Stimulated activated CD4-positive, alpha-beta T cell treated with anti-CD3 and anti-CD28 coated beads, Interleukin-15, amount 100 ng/mL, for 1 hour (primary cell): Measurements from ENCODE around the gene CTXN1.
"Not testable (repeated sequence)": the region's sequence is repeated elsewhere in the genome, so short reads cannot be mapped to it uniquely, and the experiment has no call there.

Source experiments
- DNase-seq, 2 donors: peaks; one replicate each; pipeline ENCODE4 v3.0.0-alpha.2; 2020; ENCODE audit warnings: low read depth in 1 of 2, low spot score in 1 of 2

CTXN1 gene

GRCh38 chr19:7926021-7926726, at the start of gene CTXN1:
Gene CTXN1, minus strand, starts transcription at chr19:7926135. Its CDS starts 597 bp downstream, at chr19:7925538.
- peak; percentile 71 to 83 for DNase-seq

- DNase-seq, result no peak
These were observed 49.1 kb upstream of the CTXN1 start for GRCh38 chr19:7975037-7975436.

- no peak for DNase-seq
These were observed 47.9 kb upstream of the CTXN1 start for GRCh38 chr19:7973883-7974282.

DNA sequence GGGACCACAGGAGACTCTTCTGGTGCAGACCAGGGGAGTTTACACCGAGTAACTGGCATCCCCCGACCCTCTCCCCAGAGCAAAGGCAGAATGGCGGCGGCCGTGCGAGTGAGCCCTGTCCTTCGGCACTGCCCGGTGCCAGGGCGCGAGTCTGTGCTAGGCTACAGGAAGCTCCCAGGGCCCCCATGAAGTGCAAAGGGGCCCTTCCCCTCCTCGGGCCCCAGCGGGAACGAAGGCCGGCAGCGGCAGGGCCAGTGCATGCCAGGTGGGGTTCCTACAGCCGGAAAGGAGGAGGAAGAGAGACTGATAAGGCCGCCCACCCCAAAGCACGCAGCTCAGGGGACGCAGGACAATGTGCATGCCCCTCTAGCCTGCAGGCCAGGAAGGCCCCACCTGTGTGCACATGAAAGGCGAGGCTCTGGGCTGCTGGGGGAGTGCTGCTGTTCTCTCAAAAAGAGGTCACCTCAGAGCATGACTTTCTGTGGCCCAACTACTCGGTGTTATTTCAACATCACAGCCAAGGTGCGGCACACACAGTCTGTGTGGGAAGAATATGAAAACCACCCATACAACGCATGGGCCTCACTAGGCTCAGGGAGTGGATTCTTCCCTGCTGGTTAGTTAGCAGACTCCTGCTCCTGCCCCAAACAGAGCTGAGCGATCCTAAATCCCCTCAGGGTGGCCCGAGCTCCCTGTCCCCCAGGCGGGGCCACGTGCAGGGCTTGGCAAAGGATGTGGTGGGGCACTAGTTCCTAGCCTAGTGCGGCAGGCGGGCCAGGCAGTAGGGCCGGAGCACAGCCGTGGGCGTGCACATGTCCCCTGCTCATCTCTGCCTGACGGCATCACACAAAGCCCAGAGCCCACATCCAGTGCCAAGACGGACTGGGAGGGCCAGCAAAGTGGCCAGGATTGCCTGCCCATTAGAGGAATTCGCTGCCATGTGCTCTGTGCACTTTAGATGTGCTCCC, 45.9 kb upstream of the CTXN1 start:
- no peak for DNase-seq

DNA sequence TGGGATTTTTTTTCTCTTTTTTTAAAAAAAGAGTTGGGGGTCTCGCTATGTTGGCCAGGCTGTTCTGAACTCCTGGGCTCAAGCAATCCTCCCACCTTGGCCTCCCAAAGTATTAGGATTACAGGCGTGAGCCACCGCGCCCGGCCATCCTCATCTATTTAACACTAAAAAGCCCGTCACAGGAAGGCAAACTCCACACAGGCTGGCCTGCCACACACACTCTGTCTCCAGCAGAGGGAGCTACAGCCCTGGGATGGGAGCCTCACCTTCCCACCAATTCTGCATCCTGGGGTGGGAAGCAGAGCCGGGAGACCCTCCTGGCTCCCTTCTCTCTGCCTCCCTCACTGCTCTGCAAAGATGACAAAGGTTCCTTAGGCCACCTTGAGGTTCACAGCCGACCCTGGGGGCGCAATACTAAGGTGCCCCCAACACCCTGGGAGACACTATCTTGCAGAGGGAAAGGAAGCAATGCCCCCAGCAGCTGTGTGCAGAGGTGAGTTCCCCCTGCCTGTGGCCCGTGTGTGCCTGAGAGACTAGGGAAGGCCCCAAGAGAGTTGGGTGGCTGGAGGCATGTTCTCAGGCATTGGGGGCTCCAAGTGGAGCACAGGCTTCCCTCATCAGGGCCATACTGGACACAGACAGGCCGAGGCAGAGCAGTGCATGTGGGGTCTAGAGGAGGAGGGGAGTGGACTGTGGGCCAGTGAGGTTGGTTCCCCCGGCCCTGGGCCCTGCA, 44.9 kb upstream of the CTXN1 start:
- no peak for DNase-seq

DNA sequence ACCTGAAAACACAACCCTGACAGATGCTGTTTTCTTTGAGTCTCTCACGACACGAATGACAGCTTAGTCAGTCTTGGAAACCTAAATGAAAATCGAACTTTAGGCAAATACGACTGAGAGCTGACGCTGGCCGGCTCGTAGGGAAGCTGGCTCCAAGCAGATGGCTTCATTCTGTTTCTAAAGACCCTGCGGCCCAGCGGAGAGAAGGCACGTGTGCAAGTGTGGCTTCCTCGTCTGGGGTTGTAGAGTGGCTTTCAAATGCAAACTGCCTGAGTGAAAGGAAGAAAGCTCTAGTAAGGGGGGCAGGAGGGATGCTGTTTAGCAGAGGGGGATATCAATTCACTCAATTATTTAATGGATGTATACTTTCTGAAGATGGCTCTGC, 43.6 kb upstream of the CTXN1 start:
- DNase-seq, result no peak

DNA sequence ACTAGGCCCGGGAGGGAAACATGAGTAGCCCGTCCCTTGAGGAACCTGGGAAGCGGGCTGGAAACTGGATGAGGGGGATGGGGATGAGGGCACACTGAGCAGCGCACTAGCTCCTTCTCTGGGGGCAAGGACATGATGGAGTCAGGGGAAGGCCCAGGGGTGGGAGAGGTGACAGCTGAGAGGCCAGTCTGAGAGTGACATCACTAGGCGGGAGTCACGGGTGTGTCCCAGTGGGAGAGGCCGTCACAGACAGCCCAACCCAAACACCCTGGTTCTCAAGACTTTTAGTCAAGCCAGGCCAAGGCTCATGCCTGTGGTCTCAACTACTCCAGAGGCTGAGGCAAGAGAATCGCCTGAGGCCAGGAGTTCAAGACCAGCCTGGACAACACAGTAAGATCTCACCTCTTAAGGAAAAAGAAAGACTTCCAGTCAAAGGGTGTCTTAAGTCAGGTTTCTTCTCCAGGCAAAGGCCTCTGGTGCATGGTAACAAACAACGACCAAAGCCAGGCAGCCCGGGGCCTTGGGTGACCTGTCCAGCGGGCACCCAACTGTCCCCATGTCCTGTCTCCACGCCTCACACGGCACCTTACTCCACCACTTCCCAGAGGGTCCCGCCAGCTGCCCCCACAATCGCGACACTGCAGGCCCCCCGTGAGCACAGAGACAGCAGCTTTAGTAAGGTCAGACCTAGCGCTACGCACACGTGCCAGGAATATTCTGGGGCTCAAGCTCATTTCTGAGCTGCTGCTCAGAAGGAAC, 43.0 kb upstream of the CTXN1 start:
- no peak for DNase-seq

DNA sequence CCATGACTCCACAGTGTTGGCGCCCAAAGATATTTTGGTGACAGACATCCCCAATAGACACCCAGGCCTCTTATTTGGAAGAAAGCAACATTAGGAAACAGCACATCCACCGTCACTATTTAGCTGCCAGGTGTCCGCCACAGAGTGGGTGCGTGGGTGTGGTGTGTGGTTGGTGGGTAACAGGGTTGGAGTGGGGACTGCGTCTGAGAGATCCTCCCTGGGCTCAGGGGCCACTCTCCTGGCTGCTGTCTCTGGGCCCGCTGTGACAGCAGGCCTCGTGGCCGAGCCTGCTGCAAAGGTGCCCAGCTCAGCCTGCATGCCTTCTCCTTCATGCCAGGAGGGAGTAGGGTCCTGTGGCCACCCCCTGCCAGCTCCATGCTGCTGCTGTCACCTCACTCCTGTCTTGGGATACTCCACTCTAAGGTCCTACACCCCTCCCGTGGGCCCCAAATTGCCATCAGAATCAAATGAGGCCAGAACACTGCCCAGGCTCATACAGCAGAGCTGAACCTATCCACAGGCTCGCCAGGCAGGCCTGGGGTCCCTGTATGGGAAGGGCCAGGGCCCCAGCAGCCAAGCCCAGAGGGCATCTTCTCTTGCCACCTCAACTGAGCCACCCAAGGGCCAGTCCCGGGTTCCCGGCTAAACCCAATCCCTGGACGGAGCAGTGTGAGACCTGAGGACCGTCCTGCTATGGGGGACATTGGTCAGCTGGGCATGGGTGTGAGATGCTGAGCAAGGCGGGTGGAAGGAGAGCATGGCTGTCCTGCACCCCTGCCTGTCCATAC, 42.3 kb upstream of the CTXN1 start:
- DNase-seq, result no peak

DNA sequence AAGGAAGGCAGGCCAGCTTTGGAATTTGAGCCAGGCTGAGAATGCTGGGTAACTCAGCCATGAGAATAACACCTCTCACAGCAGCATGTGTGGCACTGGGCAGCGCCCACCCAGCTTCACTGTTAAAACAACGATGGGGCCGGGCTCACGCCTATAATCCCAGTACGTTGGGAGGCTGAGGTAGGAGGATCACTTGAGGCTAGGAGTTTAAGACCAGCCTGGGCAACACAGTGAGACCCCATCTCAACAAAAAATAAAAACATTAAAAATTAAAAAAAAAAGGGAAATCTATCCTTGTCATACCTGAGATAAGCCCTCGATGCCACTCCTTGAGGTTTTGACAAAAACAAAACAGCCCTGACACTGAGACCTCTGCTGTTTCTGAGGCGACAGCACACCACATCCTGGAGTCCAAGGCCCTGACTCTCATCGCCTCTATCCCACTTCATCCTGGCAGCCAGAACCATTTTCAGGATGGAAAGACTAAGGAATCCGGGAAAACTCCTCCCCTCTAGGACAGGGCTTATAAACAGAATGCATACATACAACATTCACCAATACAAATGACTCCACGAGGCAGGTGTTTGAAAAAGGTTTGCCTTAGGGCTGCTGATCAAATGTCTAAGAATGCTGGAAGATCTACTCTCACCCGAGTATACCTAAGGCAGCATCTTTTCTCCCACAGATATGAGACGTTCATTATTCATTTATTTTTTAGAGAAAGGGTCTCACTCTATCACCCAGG, 40.2 kb upstream of the CTXN1 start:
- DNase-seq, result no peak

DNA sequence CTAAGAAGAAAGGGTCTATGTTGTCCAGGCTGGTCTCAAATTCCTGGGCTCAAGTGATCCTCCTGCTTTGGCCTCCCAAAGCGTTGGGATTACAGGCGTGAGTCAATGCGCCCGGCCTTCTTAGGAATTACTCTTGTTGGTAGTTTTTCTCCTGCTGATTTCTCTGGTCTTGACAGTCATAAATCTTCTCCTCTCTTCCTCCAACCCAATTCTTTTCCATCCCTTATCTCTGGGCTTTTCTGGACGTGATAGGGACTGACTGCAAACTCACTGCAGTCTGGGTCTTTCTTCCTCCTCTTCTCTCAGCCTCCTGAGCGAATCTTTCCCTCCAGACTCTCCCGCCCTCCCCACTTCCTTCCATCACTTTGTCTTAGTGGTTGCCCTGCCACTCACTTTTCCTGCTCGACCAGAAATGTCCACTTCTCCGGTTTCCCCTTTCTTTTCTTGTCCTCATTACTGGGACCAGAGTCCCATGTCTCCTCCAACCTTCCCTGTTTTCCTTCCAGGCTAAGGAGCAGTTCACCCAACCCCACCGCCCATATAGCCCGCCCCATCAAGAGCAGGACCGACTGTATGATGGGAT, 39.4 kb upstream of the CTXN1 start:
- DNase-seq, result no peak

DNA sequence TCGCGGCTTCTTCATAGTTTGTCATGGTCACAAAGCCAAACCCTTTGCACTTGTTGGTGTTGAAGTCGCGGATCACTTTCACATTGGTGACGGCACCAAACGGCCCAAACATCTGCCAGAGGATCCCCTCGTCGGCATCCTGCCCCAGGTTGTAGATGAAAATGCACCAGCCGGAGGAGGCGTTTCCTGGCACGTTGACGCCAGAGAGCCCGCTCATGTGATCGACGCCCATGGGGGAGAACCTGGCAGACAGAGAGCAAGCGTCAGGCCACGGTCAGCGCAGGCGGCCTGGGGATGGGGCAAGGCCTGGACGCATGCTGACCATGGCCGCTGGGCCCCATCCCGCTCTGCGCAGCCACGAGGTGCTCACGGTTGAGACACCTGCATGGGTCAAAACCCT, 37.6 kb upstream of the CTXN1 start:
- DNase-seq, result no peak

- no peak for DNase-seq
These were observed 36.8 kb upstream of the CTXN1 start for GRCh38 chr19:7962644-7963268.

DNA sequence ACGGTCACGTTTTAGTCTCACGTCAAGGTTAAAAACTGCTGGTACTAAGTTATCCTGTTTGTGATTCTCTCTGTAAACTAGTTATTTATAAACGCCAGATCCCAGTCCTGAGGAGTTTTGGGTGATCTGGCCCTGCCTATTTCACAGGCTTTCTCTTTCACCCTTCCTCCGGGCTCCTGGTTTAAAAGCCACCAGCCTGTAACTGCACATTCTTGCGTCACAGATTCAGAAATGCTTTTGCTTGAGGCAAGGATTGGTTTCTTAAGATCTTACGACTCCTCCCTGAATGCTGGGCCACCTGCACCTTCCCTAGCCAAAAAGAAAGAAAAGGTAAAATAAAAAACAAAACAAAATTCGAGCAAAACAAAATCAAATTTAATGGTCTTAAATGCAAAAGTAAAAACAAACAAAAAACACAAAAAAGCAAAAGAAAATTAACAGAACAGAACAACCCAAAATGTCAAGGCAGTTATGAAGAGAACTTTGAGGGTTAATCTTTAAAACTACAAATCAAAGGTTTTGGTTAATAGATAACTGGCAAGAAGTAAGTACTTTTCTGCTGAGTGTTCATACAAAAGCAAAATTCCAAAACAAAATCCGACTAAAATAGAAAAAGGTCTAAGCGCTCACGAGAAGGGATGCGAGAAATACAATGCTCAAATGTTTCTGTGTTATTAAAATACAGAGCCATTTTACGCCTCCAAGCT, 36.1 kb upstream of the CTXN1 start:
- no peak for DNase-seq

DNA sequence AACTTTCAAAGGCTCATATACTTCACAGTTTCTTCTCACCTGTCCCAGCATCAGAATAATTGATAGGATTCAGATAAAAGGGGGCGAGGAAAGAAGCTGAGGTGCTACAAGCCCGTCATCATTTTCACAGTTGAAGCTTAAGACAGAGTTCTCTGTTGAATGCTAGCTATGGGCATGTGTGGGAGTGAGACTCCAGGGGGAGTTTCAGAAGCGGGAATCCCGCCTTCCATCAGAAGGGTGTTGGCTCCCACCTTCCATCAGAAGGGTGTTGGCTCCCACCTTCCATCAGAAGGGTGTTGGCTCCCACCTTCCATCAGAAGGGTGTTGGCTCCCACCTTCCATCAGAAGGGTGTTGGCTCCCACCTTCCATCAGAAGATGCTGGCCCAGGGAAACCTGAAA, 35.1 kb upstream of the CTXN1 start:
- DNase-seq, result not testable (repeated sequence)

DNA sequence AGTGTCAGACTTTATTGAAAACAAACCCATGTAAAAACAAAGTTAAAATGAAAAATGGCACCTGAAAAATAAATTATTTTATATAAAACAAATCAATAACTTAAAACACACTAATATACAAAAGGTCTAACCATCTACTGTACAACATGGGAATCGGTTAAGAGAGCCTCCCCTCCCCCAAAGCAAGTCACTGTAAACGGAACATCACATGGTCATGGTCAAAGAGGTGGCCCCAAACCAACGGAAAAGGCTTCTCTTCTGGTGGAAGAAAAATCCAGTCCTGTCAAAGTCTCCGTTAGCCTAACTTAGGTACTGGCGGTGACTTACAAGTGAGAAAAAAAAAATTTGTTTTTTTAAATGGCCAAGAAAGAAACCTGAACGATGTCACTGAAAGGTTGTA, 33.3 kb upstream of the CTXN1 start:
- DNase-seq, result no peak

DNA sequence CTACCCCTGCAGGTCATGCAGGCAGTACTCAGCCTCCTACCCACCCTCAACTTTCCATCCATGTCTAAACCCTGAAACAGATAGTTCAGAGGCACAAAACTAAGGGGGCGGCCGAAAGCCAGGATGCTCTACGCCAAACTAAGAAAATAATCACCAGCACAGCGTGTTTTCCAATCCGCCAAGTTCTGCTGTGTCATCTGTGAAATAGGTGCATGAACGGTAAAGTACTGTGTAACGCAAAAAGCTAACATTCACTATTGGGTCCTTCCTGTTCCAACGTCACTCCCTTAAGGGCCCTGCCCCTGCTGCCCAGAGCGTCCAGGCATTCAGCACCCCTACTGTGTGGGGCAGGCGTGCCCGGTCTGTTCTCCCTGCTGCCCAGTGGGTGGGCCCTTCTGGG, 29.8 kb upstream of the CTXN1 start:
- no peak for DNase-seq

DNA sequence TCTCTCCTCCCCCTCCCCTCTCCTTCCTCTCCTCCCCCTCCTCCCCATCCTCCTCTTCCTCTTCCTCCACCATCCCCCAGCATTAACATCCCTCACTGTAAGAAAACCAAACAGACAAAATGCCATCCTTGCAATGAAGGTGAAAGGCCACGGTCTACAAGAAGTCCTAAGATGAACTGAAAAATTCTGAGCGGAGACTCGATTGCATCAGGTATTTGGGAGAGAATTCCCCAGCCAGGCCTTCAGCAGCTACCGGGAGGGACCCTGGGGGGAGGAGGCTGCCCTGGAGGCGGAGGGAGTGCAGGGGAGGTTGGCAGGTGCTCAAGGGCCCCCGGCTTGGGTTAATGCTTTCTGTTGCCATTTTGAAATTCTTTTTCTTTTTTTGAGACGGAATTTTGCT, 27.6 kb upstream of the CTXN1 start:
- DNase-seq, result no peak

- DNase-seq, result no peak
These were observed 27.1 kb upstream of the CTXN1 start for GRCh38 chr19:7953060-7953459.
